ENCODE results near the gene ITSN2. TPM values are rescaled to one million over a fixed set of nuclear protein-coding genes. Genes with fewer than 3 reads are reported as not detected.

Gene ITSN2
- total RNA-seq, 1 donor from 2014 or later: 6.4 TPM

DNA sequence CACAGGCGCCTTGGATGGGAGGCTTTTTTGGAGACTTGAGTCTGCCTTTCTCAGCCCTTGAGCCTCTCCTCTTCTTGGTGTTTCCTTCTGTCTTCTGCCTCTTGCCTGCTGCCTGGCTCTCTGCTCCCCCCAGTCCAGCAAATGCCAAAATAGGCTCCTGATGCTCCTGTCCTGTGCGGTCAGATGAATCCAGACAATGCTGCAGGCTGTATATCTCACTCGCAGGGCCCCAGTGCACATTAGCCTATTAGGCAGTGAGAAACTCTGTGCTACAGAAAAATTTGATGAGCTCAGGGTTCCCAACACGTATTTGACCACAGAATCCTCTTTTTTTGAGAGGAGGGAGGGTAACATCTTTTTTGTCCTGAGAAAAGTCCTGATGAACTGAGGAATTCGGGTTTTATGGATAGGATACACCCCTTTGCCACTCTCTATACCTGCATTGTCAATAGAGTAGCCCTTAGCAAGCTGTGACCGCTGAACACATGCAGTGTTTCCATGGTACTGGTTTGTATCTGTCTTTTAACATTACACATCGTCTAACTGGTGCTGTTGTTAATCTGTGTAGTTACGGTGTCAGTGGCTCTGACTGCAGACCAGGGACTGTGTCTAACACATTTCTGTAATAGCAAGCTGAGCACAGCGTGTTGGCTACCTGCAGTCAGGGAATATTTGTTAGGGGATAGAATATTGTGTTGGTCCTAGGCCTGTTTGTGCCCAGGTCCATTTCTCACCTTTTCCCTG, 134.7 kb downstream of the ITSN2 start:
- Mint-ChIP-seq H3K27me3 (ENCODE audit: unreplicated experiment) (peaks cover 4% of the 10 kb centered on the region), H3K27ac (ENCODE audit: unreplicated experiment) (no peak overlapping the region), H3K36me3 (ENCODE audit: unreplicated experiment) (no peaks in the 10 kb centered on the region), H3K9me3 (ENCODE audit: unreplicated experiment) (peaks cover 2% of the 10 kb centered on the region), H3K4me3 (ENCODE audit: unreplicated experiment) (no peak overlapping the region), H3K4me1 (ENCODE audit: low read depth, unreplicated experiment) (no peaks in the 10 kb centered on the region)
- DNase-seq: no peak
- TF ChIP-seq, protein P1, sequence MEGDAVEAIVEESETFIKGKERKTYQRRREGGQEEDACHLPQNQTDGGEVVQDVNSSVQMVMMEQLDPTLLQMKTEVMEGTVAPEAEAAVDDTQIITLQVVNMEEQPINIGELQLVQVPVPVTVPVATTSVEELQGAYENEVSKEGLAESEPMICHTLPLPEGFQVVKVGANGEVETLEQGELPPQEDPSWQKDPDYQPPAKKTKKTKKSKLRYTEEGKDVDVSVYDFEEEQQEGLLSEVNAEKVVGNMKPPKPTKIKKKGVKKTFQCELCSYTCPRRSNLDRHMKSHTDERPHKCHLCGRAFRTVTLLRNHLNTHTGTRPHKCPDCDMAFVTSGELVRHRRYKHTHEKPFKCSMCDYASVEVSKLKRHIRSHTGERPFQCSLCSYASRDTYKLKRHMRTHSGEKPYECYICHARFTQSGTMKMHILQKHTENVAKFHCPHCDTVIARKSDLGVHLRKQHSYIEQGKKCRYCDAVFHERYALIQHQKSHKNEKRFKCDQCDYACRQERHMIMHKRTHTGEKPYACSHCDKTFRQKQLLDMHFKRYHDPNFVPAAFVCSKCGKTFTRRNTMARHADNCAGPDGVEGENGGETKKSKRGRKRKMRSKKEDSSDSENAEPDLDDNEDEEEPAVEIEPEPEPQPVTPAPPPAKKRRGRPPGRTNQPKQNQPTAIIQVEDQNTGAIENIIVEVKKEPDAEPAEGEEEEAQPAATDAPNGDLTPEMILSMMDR (IDR thresholded peaks at IDR 0.05; ENCODE audit: partially characterized antibody, unreplicated experiment): no peak

DNA sequence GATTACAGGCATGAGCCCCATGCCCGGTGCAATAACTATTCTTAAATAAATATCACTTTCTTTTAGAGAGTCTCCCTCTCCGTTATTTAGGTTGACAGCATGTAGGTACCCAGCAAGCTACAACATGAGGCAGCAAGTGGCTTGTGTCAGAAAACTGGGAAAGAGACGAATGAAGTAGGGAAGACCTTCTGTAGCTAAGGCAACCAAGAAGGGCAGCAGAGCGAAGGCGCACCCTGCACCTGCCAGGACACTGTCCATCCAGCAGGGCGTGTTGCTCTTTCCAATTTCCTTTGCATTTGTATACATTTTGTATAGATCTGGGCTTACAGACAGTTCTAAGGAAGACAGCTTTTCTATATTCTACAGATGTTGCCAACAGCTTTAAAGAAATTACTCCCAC, 137.4 kb downstream of the ITSN2 start:
- no peak for DNase-seq
- TF ChIP-seq, protein P1 (IDR thresholded peaks at IDR 0.05; ENCODE audit: partially characterized antibody, unreplicated experiment): no peak
- peaks cover 2% of the 10 kb centered on the region for H3K9me3 Mint-ChIP-seq (ENCODE audit: unreplicated experiment)
- H3K27me3 Mint-ChIP-seq (ENCODE audit: unreplicated experiment): peaks cover 4% of the 10 kb centered on the region
- H3K27ac Mint-ChIP-seq (ENCODE audit: unreplicated experiment): no peak overlapping the region
- H3K4me1 Mint-ChIP-seq (ENCODE audit: low read depth, unreplicated experiment): peaks cover 3% of the 10 kb centered on the region
- H3K4me3 Mint-ChIP-seq (ENCODE audit: unreplicated experiment): no peak overlapping the region
- no peaks in the 10 kb centered on the region for H3K36me3 Mint-ChIP-seq (ENCODE audit: unreplicated experiment)

DNA sequence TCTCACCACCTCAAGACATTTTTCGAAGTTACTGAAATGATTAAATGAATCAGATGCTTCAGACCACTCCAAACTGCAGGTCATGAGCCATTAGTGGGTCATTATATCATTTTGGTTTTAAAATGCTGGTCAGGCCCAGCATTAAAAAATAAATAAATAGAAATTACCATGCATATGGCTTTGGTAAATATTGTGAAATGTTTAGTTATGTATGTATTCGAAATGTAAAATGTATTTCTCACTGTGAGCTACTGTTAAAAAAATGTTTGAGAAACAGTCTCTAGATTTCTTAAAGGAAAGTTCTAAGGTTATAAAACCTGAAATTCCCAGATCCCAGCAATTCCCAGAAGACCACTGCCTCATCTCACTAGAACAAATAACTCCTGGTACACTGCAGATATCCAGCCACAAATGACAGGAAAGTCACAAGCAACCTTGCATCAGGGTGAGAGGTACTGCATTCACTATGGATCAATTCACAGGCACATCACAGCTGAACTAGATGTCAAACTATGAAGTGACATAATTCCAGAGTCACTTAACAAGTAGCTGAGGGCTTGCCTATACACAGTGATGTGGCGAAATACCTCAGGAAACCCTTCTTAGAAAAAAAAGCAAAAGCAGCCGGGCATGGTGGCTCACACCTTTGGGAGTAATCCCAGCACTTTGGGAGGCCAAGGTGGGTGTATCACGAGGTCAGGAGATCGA, 138.8 kb downstream of the ITSN2 start:
- TF ChIP-seq, protein P1 (IDR thresholded peaks at IDR 0.05; ENCODE audit: partially characterized antibody, unreplicated experiment): no peak
- H3K27me3 Mint-ChIP-seq (ENCODE audit: unreplicated experiment): peaks cover 4% of the 10 kb centered on the region
- peaks cover 2% of the 10 kb centered on the region for H3K9me3 Mint-ChIP-seq (ENCODE audit: unreplicated experiment)
- H3K27ac Mint-ChIP-seq (ENCODE audit: unreplicated experiment): no peak overlapping the region
- no peak for DNase-seq
- no peaks in the 10 kb centered on the region for H3K36me3 Mint-ChIP-seq (ENCODE audit: unreplicated experiment)
- H3K4me1 Mint-ChIP-seq (ENCODE audit: low read depth, unreplicated experiment): peaks cover 3% of the 10 kb centered on the region
- H3K4me3 Mint-ChIP-seq (ENCODE audit: unreplicated experiment): no peak overlapping the region

DNA sequence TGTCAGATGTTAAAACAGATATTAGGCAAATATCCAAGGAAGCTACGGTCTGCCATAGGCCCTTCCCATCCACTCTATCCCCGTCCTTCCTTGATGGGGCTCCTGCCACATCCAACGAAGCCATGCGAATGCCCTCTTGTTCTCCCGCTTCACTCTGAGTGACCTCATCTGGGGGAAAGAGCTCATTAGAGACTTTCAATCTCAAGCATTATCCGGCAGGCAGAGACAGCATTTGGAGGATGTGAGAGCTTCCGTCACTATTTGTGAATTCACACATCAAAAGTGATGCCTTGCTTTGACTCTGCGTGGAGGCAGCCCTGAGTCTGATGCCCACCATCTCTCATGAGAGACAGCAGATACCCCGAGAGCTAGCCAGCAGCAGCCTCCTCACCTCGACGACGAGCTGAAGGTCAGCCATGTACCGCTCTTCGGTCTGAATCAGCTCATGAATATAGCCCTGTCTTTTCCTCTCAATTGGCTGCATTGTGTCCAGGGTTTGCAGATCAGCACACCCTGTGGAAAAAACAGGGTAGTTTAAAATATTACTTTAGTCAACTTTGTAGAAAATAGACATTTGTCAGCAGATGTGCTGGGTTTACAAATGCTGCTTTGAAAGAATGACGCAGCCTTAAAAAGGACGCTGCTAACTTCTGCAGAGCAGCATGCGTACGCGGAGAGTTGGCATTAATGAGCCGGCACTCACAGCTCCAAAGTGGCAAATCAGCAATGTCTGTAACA, 139.6 kb downstream of the ITSN2 start:
- Mint-ChIP-seq H3K9me3 (ENCODE audit: unreplicated experiment) (peaks cover 2% of the 10 kb centered on the region), H3K27ac (ENCODE audit: unreplicated experiment) (no peak overlapping the region), H3K36me3 (ENCODE audit: unreplicated experiment) (no peaks in the 10 kb centered on the region), H3K4me1 (ENCODE audit: low read depth, unreplicated experiment) (peaks cover 3% of the 10 kb centered on the region), H3K27me3 (ENCODE audit: unreplicated experiment) (peaks cover 4% of the 10 kb centered on the region), H3K4me3 (ENCODE audit: unreplicated experiment) (no peak overlapping the region)
- TF ChIP-seq, protein P1 (IDR thresholded peaks at IDR 0.05; ENCODE audit: partially characterized antibody, unreplicated experiment): no peak
- no peak for DNase-seq

All from glutamatergic neuron (in vitro differentiated cells).